Measurements from ENCODE around the gene TCF7L1.

Gene TCF7L1

GRCh38 chr2:85180322-85181133 is 47.3 kb downstream of the TCF7L1 start:
- TF ChIP-seq MAX (IDR thresholded peaks at IDR 0.05; ENCODE audit: low read depth, low read length), result no peak
- no peak for TF ChIP-seq MYC (IDR thresholded peaks at IDR 0.05; ENCODE audit: low read depth, low read length)
- TF ChIP-seq CTCF (IDR thresholded peaks at IDR 0.05; ENCODE audit: low read depth, low read length), result no peak
- no peak for TF ChIP-seq POLR2A (IDR thresholded peaks at IDR 0.05; ENCODE audit: extremely low read depth, insufficient read length)
- DNase-seq (ENCODE audit: low read depth), result no peak
- H3K4me3 ChIP-seq (ENCODE audit: low read depth, low read length), result no peak overlapping the region

- no peak for TF ChIP-seq POLR2A (IDR thresholded peaks at IDR 0.05; ENCODE audit: extremely low read depth, insufficient read length)
- peak; percentile 52 for TF ChIP-seq CTCF (IDR thresholded peaks at IDR 0.05; ENCODE audit: low read depth, low read length)
- DNase-seq (ENCODE audit: low read depth), result peak; percentile 26
Measured at GRCh38 chr2:85181134-85181631, 48.0 kb downstream of the TCF7L1 start.

GRCh38 chr2:85181844-85182456 is 48.8 kb downstream of the TCF7L1 start:
- TF ChIP-seq CTCF (IDR thresholded peaks at IDR 0.05; ENCODE audit: low read depth, low read length), result no peak
- TF ChIP-seq MAX (IDR thresholded peaks at IDR 0.05; ENCODE audit: low read depth, low read length), result no peak
- TF ChIP-seq POLR2A (IDR thresholded peaks at IDR 0.05; ENCODE audit: extremely low read depth, insufficient read length), result no peak
- TF ChIP-seq MYC (IDR thresholded peaks at IDR 0.05; ENCODE audit: low read depth, low read length), result no peak
- DNase-seq (ENCODE audit: low read depth), result no peak
- H3K4me3 ChIP-seq (ENCODE audit: low read depth, low read length), result no peak overlapping the region

More at GRCh38 chr2:85181134-85181631, 48.0 kb downstream of the TCF7L1 start:
- H3K4me3 ChIP-seq (ENCODE audit: low read depth, low read length), result no peak overlapping the region

GRCh38 chr2:85183076-85183475 is 49.9 kb downstream of the TCF7L1 start:
- DNase-seq (ENCODE audit: low read depth), result no peak
- H3K4me3 ChIP-seq (ENCODE audit: low read depth, low read length), result no peak overlapping the region
- TF ChIP-seq POLR2A (IDR thresholded peaks at IDR 0.05; ENCODE audit: extremely low read depth, insufficient read length), result no peak
- TF ChIP-seq CTCF (IDR thresholded peaks at IDR 0.05; ENCODE audit: low read depth, low read length), result no peak
- no peak for TF ChIP-seq MAX (IDR thresholded peaks at IDR 0.05; ENCODE audit: low read depth, low read length)
- no peak for TF ChIP-seq MYC (IDR thresholded peaks at IDR 0.05; ENCODE audit: low read depth, low read length)

GRCh38 chr2:85183479-85183878 is 50.3 kb downstream of the TCF7L1 start:
- no peak for TF ChIP-seq MYC (IDR thresholded peaks at IDR 0.05; ENCODE audit: low read depth, low read length)
- TF ChIP-seq POLR2A (IDR thresholded peaks at IDR 0.05; ENCODE audit: extremely low read depth, insufficient read length), result no peak
- TF ChIP-seq CTCF (IDR thresholded peaks at IDR 0.05; ENCODE audit: low read depth, low read length), result no peak
- TF ChIP-seq MAX (IDR thresholded peaks at IDR 0.05; ENCODE audit: low read depth, low read length), result no peak
- DNase-seq (ENCODE audit: low read depth), result no peak
- H3K4me3 ChIP-seq (ENCODE audit: low read depth, low read length), result no peak overlapping the region

Measured in NB4 (cell line).